Measurements from ENCODE around the gene GTPBP3. TPM values are rescaled to one million over a fixed set of nuclear protein-coding genes. Genes with fewer than 3 reads are reported as not detected.

Gene GTPBP3
- total and polyA plus RNA-seq, 9 of the 15 experiments (the other 6 are each of a cell fraction or from before 2014, with no cell fraction given), result 4.9 to 124 (median 22.6) TPM

DNA sequence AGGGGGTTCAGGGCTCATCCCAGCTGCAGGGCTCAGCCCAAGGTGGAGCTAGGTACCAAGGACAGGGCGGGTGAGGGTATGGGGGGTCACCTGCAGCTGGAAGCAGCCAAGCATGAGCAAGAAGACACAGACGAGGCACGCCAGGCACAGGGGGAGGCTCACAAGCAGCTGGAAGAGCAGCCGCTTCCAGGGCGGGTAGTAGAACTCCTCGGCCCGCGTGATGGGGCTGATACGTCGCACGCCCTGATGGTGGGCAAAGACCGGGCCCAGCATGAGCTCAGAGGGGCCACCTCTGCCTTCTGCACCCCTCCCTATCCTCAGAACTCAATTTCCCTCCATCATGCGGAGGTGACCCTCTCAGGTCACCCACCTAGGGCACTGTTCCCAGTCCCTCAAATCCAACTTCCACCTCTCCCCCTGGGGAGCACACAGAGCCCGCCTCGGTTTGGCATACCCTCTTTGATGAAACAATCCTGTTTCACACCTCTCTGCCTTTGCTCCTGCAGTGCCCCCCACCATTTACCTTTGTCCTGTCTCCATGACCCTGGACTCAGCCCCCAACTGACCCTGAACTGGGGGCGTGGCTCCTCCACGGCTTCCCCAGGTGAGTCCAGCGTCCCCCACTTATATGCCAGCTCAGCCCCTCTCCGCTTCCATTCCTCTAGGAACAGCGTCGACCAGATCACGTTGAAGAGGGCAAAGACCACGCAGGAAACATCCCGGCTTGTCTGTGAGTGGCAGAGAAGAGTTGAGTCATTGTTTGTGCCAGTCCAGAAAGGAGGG, 6.9 kb upstream of the GTPBP3 start:
- no peak for DNase-seq (ENCODE audit: extremely low read depth in 1 of 4, low spot score in 3 of 4)
- H3K9me3 ChIP-seq (replicated peaks; ENCODE audit: control insufficient read depth, insufficient read depth, low read depth, low read length), result no peaks in the 10 kb centered on the region; the same call in 1 of the 2 replicates
- ATAC-seq, result no peak
- peaks cover 7% of the 10 kb centered on the region; the same call in 1 of the 3 replicates for H3K36me3 ChIP-seq (ENCODE audit: control insufficient read depth, insufficient read depth, low read length)
- ChIA-PET CTCF (ENCODE audit: low intra/inter-chr PET ratio) (no interaction called here), POLR2A (interaction anchor here (7.9 kb wide), 1 partner anchor 21 kb away, joined by 78 read pairs; the partner anchor contains the start of gene DDA1)
- H3K4me1 ChIP-seq (replicated peaks in 1 of 2; ENCODE audit: control insufficient read depth in 2 of 2, insufficient read depth in 2 of 2, low read length in 2 of 2), result peaks cover 21 to 67% of the 10 kb centered on the region in 2 experiments; a peak in 4 of 5 replicates
- no peaks in the 10 kb centered on the region; the same call in 1 of the 2 replicates for H4K20me1 ChIP-seq (replicated peaks; ENCODE audit: control insufficient read depth, insufficient read depth, low read length)
- 77% methylated on average over 22 of the region's 24 CpGs for WGBS (ENCODE audit: insufficient coverage, low coverage, missing lambda C conversion rate)
- no peaks in the 10 kb centered on the region for H3K27me3 ChIP-seq (ENCODE audit: control insufficient read depth in 2 of 2, insufficient read depth in 2 of 2, low read length in 2 of 2)
- TF ChIP-seq POLR2G (IDR thresholded peaks at IDR 0.05; ENCODE audit: low read depth, low read length), result peak; percentile 45; the same call in 1 of the 2 replicates
- TF ChIP-seq PPARD (CRISPR knock-in tag; IDR thresholded peaks at IDR 0.05), result no peak
- no peak overlapping the region for H3K27ac ChIP-seq (ENCODE audit: extremely low read depth, low read depth, low read length)
- H3K4me3 ChIP-seq, result no peak overlapping the region
- intact Hi-C loops (cut with micrococcal nuclease), result no loop called here
- no peak for FAIRE-seq
- no peak overlapping the region for H2AFZ ChIP-seq (ENCODE audit: low read depth, low read length)
- H3K9me1 ChIP-seq (ENCODE audit: control insufficient read depth, insufficient read depth, low read length), result peaks cover 4% of the 10 kb centered on the region
- H3K9ac ChIP-seq (ENCODE audit: insufficient read depth in 1 of 2, low read depth in 2 of 2, low read length in 2 of 2), result no peak overlapping the region; a peak in 1 of 4 replicates
- in situ Hi-C loops (cut with MboI), result no loop called here
- BruUV-seq (replicated peaks), result no TSS peak
- peaks cover 5% of the 10 kb centered on the region; the same call in 1 of the 3 replicates for H3K79me2 ChIP-seq (ENCODE audit: control insufficient read depth, insufficient read depth, low read length)
- H3K4me2 ChIP-seq (ENCODE audit: insufficient read depth, low read length), result no peak overlapping the region

DNA sequence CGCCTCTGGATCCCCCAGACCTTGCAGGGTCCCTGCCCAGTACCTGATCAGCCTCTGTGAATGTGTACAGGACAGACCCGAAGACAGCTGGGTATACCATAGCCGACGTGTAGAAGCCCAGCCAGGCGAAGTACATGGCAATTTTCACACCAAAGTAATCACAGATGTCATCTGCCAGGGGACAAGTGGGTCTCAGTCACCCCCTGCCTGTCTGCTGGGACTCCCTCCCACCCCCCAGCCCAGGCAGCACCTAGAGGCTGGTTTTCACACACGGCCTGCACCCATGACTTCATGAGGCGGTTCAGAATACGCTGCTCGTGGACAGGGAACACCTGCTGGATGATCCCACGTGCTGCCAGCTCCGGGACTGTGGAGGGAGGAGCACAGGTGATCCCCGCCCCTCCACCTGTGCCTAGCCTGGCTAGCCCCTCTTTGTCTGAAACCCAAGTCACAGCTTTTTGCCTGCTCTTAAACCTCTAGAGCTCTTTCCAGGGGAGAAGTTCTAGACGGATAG, 6.3 kb upstream of the GTPBP3 start:
- Histone ChIP-seq H3K9ac (ENCODE audit: insufficient read depth in 1 of 2, low read depth in 2 of 2, low read length in 2 of 2) (0 out of 4 replicates have a peak overlapping the region, but pooled peaks of 1 of the 2 experiments have one; percentile 18), H3K4me2 (ENCODE audit: insufficient read depth, low read length) (no peak overlapping the region), H3K79me2 (ENCODE audit: control insufficient read depth, insufficient read depth, low read length) (peaks cover 5% of the 10 kb centered on the region; the same call in 1 of the 3 replicates), H3K9me1 (ENCODE audit: control insufficient read depth, insufficient read depth, low read length) (peaks cover 4% of the 10 kb centered on the region), H2AFZ (ENCODE audit: low read depth, low read length) (no peak overlapping the region), H3K27me3 (ENCODE audit: control insufficient read depth in 2 of 2, insufficient read depth in 2 of 2, low read length in 2 of 2) (no peaks in the 10 kb centered on the region), H4K20me1 (replicated peaks; ENCODE audit: control insufficient read depth, insufficient read depth, low read length) (no peaks in the 10 kb centered on the region; the same call in 1 of the 2 replicates), H3K4me3 (no peak overlapping the region), H3K27ac (ENCODE audit: extremely low read depth, low read depth, low read length) (no peak overlapping the region), H3K4me1 (replicated peaks in 1 of 2; ENCODE audit: control insufficient read depth in 2 of 2, insufficient read depth in 2 of 2, low read length in 2 of 2) (peaks cover 25 to 71% of the 10 kb centered on the region in 2 experiments; a peak in 4 of 5 replicates), H3K9me3 (replicated peaks; ENCODE audit: control insufficient read depth, insufficient read depth, low read depth, low read length) (no peaks in the 10 kb centered on the region; the same call in 1 of the 2 replicates), H3K36me3 (ENCODE audit: control insufficient read depth, insufficient read depth, low read length) (peaks cover 7% of the 10 kb centered on the region; the same call in 1 of the 3 replicates)
- ATAC-seq (no peak), FAIRE-seq (no peak), DNase-seq (ENCODE audit: extremely low read depth in 1 of 4, low spot score in 3 of 4) (no peak)
- in situ Hi-C loops (cut with MboI) (no loop called here), intact Hi-C loops (cut with micrococcal nuclease) (no loop called here)
- CTCF ChIA-PET (ENCODE audit: low intra/inter-chr PET ratio), result no interaction called here
- no TSS peak for BruUV-seq (replicated peaks)
- TF ChIP-seq, protein P1, sequence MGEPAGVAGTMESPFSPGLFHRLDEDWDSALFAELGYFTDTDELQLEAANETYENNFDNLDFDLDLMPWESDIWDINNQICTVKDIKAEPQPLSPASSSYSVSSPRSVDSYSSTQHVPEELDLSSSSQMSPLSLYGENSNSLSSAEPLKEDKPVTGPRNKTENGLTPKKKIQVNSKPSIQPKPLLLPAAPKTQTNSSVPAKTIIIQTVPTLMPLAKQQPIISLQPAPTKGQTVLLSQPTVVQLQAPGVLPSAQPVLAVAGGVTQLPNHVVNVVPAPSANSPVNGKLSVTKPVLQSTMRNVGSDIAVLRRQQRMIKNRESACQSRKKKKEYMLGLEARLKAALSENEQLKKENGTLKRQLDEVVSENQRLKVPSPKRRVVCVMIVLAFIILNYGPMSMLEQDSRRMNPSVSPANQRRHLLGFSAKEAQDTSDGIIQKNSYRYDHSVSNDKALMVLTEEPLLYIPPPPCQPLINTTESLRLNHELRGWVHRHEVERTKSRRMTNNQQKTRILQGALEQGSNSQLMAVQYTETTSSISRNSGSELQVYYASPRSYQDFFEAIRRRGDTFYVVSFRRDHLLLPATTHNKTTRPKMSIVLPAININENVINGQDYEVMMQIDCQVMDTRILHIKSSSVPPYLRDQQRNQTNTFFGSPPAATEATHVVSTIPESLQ (CRISPR knock-in tag; IDR thresholded peaks at IDR 0.05), result no peak
- POLR2A ChIA-PET, result interaction anchor here (7.9 kb wide), 1 partner anchor 21 kb away, joined by 78 read pairs; the partner anchor contains the start of gene DDA1
- 51% methylated on average over 13 of the region's 13 CpGs for WGBS (ENCODE audit: insufficient coverage, low coverage, missing lambda C conversion rate)
